Measurements from ENCODE around the gene TPTE. TPM values are rescaled to one million over a fixed set of nuclear protein-coding genes. Genes with fewer than 3 reads are reported as not detected.
"Not testable (repeated sequence)": the region's sequence is repeated elsewhere in the genome, so short reads cannot be mapped to it uniquely, and the experiment has no call there.

The TPTE gene
- polyA plus RNA-seq, 1 donor = not detected

DNA sequence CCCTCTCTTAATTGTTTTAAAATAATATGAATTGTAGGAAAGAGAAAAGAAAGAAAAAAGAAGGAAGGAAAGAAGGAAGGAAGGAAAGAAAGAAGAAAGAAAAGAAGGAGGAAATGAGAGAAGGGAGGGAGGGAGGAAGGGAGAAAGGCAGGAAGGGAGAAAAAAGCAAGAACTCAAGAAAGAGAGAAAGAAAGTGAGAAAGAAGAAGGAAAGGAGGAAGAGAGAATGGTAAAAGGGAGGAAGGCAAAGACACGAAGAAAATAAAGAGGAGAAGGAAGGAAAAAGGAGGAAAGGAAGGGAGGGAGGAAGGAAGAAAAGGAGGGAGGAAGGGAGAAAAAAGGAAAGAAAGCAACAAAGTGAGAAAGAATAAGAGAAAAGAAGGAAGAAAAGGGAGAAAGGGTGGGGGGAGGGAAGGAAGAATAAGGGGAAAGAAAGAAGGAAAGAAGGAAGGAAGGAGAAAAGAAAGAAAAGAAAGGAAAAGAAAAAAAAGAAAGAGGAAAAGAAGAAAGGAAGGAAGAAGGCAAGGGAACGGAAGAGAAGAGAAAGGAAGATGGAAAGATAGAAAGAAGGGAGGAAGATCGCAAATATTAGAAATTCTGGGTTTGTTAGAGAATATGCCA lies 95.9 kb downstream of the TPTE start:
- DNase-seq = not testable (repeated sequence)

DNA sequence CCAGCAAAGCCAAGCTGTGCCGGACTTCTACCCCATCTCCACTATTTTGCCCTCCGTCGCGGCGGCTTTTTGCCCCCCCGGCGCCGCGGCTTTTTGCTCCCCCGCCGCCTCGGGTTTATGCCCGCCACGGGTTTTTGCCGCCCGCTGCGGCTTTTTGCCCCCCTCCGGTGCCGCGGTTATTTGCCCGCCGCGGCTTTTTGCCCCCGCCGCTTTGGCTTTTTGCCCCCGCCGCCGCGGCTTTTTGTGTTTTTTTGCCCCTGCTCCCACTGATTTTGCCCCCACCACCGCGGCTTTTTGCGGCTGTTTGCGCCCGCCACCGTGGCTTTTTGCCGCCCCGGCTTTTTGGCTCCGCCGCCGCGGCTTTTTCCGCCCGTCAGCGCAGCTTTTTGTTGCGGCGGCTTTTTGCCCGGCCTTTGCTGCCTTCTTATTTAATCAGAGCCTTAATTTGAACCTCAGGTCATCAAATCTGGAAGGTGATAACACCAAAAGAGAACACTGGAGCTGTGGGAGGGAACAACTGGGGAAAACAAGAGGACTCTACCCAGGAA lies 106.0 kb downstream of the TPTE start:
- DNase-seq = no peak

DNA sequence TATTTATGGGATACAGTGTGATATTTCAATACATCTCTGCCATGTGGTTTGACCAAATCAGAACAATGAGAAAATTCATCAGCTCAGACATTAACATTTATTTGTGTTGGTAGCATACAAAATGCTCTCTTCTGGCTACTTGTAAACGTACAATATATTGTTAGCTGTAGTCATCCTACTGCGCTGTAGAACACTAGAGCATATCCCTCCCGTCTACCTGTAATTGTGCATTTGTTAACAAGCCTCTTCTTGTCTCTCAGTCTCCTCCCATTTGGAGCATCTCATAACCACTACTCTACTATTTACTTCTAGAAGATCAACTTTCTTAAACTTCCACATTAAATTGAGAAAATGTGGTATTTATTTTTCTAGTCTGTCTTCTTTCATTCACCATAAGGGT lies 107.9 kb downstream of the TPTE start:
- not testable (repeated sequence) for DNase-seq

DNA sequence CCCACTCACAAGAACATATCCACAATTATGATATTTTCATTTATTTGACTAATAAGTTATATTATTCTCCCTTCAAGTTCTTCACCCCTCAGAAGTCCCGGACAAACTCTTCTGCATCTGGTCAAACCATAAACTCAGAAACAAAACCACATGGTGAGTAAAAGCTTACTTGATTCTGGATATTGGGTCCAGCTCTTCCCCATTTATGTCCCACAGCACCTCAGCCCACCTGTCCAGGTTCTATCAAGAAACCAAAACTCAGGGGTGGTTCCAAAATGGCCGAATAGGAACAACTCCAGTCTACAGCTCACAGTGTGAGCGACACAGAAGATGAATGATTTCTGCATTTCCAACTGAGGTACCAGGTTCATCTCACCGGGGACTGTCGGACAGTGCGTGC lies 109.4 kb downstream of the TPTE start:
- DNase-seq = not testable (repeated sequence)

DNA sequence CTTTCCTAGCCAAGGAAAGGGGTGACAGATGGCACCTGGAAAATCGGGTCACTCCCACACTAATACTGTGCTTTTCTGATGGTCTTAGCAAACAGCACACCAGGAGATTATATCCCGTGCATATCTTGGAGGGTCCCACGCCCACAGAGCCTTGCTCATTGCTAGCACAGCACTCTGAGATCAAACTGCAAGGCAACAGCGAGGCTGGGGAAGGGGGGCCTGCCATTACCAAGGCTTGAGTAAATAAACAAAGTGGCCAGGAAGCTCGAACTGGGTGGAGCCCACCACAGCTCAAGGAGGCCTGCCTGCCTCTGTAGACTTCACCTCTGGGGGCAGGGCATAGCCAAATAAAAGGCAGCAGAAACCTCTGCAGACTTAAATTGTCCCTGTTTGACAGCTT lies 109.9 kb downstream of the TPTE start:
- DNase-seq = not testable (repeated sequence)

DNA sequence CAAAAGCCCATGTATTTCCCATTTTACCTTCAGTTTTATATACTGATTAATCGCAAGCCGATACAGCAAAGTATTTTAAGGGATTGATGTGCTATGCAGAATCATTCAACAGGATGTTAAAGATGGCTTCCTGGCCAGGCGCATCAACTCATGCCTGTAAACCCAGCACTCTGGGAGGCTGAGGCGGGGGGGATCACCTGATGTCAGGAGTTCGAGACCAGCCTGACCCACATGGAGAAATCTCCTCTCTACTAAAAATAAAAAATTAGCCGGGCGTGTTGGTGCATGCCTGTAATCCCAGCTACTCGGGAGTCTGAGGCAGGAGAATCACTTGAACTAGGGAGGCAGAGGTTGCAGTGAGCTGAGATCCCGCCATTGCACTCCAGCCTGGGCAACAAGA lies 116.8 kb downstream of the TPTE start:
- not testable (repeated sequence) for DNase-seq

DNA sequence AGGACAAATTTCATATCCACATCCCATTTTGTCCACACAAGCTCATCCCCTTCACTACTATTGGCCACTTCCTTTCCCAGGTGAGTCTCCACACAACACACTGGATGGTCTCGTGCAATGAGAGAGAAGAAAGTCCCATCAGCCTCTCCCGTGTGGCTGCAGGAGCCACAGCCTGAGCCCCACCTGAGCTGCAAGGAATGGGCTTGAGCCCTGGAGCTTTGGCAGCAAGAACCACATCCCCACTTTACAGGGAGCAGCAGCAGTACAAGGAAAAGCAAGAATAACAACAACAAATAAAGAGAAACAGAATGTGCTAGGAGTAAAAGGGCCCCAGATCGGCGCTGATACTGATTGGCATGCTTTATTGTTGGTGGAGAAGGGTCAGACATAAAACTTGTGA lies 117.7 kb downstream of the TPTE start:
- DNase-seq = no peak

DNA sequence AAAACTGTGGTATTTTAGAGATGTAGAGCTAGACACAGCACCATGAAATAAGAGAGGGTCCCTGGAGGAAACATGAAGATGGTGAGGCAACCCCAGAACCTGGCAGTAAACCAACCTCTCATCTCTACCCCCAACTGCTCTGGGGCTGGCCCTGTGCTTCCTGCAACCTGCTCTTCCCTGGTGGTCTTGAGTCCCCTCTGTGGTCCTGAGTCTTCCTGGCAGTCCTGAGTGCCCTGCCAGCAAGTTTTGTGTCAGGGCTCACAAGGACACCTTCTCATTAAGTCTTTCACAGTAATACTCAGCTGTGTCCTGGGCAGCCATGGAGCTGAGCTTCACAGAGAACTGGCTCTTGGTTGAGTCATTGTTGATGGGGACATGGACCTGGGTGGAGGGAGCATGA lies 118.4 kb downstream of the TPTE start:
- DNase-seq = not testable (repeated sequence)

DNA sequence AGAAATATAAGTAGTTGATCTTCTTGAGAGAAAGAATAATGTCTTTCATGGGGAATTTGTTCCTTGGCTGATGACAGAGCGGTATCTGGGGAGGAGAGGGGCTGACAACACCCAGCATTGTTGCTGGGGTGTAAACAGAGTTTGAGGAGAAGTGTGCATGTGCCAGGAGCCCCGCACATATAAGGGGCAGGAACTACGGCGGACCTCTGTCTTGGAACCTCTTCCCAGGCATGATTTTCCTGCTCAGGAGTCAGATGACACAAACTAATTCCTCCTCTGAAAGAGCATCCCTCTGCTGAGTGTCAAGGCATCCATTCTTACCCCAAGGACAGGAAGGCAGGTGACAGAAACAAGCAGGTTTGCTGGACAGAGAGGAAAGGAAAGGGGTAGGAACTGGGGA lies 119.1 kb downstream of the TPTE start:
- no peak for DNase-seq

DNA sequence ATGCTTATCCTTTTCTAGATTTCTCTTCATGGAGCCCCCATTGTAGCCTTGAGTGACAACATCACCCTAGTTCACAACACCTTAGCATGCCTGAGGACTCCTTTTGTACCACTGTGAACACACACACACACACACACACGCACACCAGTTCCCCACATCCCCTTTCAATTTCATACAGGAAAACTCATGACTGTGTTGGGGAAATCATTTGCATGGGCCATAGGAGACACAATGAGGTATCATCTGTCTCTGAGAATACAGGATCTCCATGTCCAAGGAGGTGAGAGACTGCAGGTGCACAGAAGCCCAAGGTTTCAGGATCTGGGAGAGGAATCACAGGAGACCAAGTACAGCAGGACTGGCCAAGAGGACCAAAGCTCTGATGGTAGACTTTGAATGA lies 119.7 kb downstream of the TPTE start:
- no peak for DNase-seq

DNA sequence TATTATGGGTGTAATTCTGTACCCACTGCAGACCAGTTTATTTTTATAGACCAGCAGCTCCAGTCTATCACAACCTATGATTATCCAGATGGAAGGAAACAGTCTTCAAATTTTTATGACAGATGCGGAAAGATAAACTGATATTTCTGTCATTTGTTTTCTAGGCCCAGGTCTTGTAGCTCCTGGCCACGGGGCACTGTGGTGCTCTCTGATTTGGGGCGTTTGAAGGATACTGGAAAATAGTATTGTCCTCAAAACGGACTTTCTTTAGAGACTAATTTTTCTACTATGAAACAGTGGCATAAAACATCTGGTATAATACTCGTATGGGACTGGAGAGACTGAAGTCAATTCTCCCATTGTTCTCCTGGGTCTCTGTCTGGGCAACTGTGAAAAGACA lies 124.3 kb downstream of the TPTE start:
- DNase-seq = not testable (repeated sequence)

DNA sequence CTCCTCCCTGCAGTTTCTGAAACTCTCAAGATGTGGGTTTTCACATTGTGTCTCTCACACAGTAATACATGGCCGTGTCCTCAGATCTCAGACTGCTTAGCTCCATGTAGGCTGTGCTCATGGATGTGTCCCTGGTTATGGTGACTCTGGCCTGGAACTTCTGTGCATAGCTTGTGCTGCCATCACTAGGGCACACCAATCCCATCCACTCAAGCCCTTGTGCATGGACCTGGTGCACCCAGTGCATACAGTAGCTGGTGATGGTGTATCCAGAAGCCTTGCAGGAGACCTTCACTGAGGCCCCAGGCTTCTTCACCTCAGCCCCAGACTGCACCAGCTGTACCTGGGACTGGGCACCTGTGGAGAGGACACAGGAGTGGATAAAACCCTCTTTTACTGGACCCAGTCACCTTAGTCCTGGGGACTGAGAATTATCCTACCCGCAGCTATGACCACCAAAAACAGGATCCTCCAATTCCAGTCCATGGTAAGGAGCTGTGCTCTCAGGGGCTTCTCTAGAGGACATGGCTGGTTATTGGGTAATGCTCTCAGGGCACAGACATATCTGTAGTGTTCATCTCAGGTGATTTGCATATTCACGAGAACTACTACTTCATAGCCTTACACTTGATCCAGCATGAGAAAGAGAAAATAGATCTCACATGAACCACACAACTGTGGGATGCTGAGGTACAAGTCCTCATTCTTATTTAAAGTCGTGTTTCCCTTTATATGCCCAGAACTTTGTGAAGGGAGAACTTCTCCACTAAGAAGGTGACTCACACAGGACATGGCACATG lies 128.2 kb downstream of the TPTE start:
- not testable (repeated sequence) for DNase-seq

DNA sequence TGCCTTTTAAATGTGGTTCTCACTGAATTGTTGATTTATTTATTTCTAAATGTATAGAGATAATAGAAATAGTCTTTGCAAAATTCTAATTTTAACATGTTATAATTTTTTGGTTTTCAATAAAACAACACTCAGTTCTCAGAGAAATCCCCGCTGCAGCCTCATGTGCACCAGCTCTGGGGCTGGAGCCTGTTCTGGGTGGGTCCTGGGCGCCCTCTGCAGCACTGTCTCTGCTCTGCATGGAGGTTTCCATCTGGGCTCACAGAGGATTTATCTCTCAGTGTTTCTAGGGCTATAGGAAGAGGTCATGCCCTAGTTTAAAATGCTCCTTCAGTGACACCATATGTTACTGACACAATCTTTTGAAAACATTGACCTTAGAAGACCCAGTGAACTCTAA lies 128.9 kb downstream of the TPTE start:
- not testable (repeated sequence) for DNase-seq

Measured in hindlimb muscle (tissue), 1 donor.